Hepatocyte (in vitro differentiated cells): ENCODE data around the gene ERG. TPM values are rescaled to one million over a fixed set of nuclear protein-coding genes. Genes with fewer than 3 reads are reported as not detected.

Experiments
- DNase-seq: peaks from one replicate; pipeline ENCODE4 v3.0.0-alpha.2; 2016; ENCODE audit warnings: low spot score
- H2AFZ ChIP-seq: fragments of 200-600 bp; sonication (generic); 2 replicates; pipeline ENCODE4 v1.6.0; 2016; ENCODE audit warnings: antibody characterized with exemption, mild to moderate bottlenecking
- H3K27ac ChIP-seq: fragments of 200-600 bp; sonication (generic); 2 replicates; pipeline ENCODE4 v1.5.1; 2016; ENCODE audit warnings: mild to moderate bottlenecking
- H3K27me3 ChIP-seq: fragments of 200-600 bp; sonication (generic); 2 replicates; pipeline ENCODE4 v1.6.1; 2016
- H3K36me3 ChIP-seq: fragments of 200-600 bp; sonication (generic); replicated peaks from 2 replicates; pipeline ENCODE4 v1.5.1; 2016; ENCODE audit warnings: low read depth; ENCODE audit not compliant: insufficient read depth
- H3K4me1 ChIP-seq: fragments of 200-600 bp; sonication (generic); 2 replicates; pipeline ENCODE4 v1.5.1; 2016; ENCODE audit warnings: mild to moderate bottlenecking, moderate library complexity; ENCODE audit not compliant: insufficient read depth
- H3K4me2 ChIP-seq: fragments of 200-600 bp; sonication (generic); 2 replicates; pipeline ENCODE4 v1.6.0; 2016
- H3K4me3 ChIP-seq: fragments of 200-600 bp; sonication (generic); 2 replicates; pipeline ENCODE4 v1.5.1; 2016; ENCODE audit warnings: mild to moderate bottlenecking
- H3K79me2 ChIP-seq: fragments of 200-600 bp; sonication (generic); 2 replicates; pipeline ENCODE4 v1.6.0; 2017; ENCODE audit warnings: mild to moderate bottlenecking
- H3K9me2 ChIP-seq: fragments of 200-600 bp; sonication (generic); replicated peaks from 2 replicates; pipeline ENCODE4 v1.6.0; 2017; ENCODE audit warnings: mild to moderate bottlenecking; ENCODE audit not compliant: insufficient read depth
- H3K9me3 ChIP-seq: fragments of 200-600 bp; sonication (generic); 2 replicates; pipeline ENCODE4 v1.5.1; 2016; ENCODE audit warnings: low read depth, mild to moderate bottlenecking
- H4K20me1 ChIP-seq: fragments of 200-600 bp; sonication (generic); 2 replicates; pipeline ENCODE4 v1.6.0; 2016; ENCODE audit warnings: mild to moderate bottlenecking; ENCODE audit not compliant: insufficient read depth, poor library complexity, severe bottlenecking
- EZH2 ChIP-seq: fragments of 200-600 bp; sonication (generic); IDR thresholded peaks from 2 replicates; pipeline ENCODE4 v1.6.1; 2016; ENCODE audit warnings: antibody characterized with exemption, mild to moderate bottlenecking, borderline replicate concordance
- EZH2phosphoT487 ChIP-seq: fragments of 200-600 bp; sonication (generic); IDR thresholded peaks from one replicate; pipeline ENCODE4 v1.6.1; 2018; ENCODE audit warnings: antibody characterized with exemption, mild to moderate bottlenecking, low read depth, moderate library complexity; ENCODE audit not compliant: unreplicated experiment, severe bottlenecking
- WGBS: methylation state at CpG from one replicate; pipeline ENCODE4 v1.1.6; 2016; ENCODE audit warnings: low lambda C conversion rate; ENCODE audit errors: missing lambda C conversion rate; 5-methylcytosine and 5-hydroxymethylcytosine counted together
- polyA plus RNA-seq: library from polyadenylated mRNA; unstranded; fragments of >200 nt; fragmentation: Nextera tagmentation; extraction: Ambion mirVana; gene quantifications from 2 replicates; pipeline ENCODE4 v1.2.1, GENCODE V29; 2016
- total RNA-seq: library from RNA; depleted of rRNA; stranded (reverse); fragments of >200 nt; gene quantifications from 2 replicates; pipeline ENCODE4 v1.2.3, GENCODE V29; 2014
- TF ChIP-seq, protein P1 (sequence below): fragments of 200-600 bp; sonication (generic); IDR thresholded peaks from 2 replicates; pipeline ENCODE4 v1.5.1; 2016; ENCODE audit warnings: antibody characterized with exemption, mild to moderate bottlenecking; ENCODE audit not compliant: poor library complexity

Gene ERG
- total and polyA plus RNA-seq, 2 experiments from 2014 or later: 2.5 to 5.1 TPM

DNA sequence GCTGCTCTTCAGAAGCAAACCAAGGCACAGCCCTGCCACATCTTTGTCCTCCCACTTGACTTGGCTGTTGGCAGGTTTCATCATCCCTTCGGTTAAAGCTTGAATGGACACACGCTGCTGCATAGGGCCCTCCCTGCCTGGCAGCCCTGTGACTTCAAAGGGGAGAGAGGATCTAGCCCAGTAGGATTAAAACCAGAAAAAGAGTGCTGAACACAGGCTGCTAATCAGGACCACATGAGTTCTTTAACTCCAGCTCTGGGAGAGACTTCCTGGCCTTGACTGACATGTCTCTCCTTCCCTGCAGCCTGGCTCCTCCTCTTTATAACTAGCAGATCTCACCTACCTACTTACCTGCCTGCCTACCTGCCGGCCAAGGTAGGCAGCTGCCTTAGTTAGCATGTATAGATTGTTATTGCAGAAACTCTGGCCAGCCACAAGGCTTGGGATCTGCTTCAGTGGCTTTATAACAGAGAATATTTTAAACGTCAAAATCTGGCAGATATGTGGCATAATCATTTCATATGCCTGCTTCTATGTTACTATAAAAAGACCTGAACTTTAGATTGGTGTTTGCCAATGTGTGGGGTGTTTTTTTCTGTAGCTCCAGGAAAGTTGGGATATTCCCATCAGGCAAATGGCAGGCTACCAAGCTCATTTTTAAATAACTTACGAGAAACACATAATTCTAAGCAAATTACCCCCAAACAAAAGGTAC, 49.4 kb downstream of the ERG start:
- DNase-seq: no peak
- TF ChIP-seq, protein P1, sequence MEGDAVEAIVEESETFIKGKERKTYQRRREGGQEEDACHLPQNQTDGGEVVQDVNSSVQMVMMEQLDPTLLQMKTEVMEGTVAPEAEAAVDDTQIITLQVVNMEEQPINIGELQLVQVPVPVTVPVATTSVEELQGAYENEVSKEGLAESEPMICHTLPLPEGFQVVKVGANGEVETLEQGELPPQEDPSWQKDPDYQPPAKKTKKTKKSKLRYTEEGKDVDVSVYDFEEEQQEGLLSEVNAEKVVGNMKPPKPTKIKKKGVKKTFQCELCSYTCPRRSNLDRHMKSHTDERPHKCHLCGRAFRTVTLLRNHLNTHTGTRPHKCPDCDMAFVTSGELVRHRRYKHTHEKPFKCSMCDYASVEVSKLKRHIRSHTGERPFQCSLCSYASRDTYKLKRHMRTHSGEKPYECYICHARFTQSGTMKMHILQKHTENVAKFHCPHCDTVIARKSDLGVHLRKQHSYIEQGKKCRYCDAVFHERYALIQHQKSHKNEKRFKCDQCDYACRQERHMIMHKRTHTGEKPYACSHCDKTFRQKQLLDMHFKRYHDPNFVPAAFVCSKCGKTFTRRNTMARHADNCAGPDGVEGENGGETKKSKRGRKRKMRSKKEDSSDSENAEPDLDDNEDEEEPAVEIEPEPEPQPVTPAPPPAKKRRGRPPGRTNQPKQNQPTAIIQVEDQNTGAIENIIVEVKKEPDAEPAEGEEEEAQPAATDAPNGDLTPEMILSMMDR: no peak
- TF ChIP-seq EZH2phosphoT487 (no peak), EZH2 (no peak)
- Histone ChIP-seq H3K79me2 (no peaks in the 10 kb centered on the region), H3K9me3 (no peaks in the 10 kb centered on the region), H3K9me2 (no peaks in the 10 kb centered on the region), H3K36me3 (no peaks in the 10 kb centered on the region), H3K27ac (no peak overlapping the region), H3K4me3 (no peak overlapping the region), H4K20me1 (no peaks in the 10 kb centered on the region), H3K27me3 (no peaks in the 10 kb centered on the region), H3K4me2 (no peak overlapping the region), H2AFZ (no peak overlapping the region), H3K4me1 (no peaks in the 10 kb centered on the region)
- WGBS: 51% methylated on average over 5 of the region's 5 CpGs

DNA sequence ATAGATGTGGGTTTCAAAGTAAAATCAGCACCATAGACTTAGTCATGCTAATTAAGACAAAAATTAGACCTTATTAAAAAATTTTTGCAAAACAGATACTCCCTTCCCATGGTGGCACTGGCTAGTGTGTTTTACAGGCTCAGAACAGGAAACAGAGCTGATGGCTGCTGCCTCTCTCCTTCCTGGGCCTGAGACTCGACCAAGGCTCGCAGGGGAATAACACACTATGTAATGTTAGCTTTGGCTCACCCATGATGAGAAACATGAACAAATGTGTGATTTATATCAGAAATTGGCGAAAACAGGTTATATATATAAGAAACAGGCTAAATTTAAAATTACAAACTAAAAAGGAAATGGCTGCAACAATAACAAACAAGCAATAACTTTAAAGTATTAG, 50.7 kb downstream of the ERG start:
- TF ChIP-seq, protein P1: no peak
- TF ChIP-seq EZH2phosphoT487 (no peak), EZH2 (no peak)
- Histone ChIP-seq H3K4me1 (no peaks in the 10 kb centered on the region), H3K4me3 (no peak overlapping the region), H3K9me2 (no peaks in the 10 kb centered on the region), H3K27ac (no peak overlapping the region), H3K9me3 (no peaks in the 10 kb centered on the region), H3K27me3 (no peaks in the 10 kb centered on the region), H4K20me1 (no peaks in the 10 kb centered on the region), H3K79me2 (no peaks in the 10 kb centered on the region), H2AFZ (no peak overlapping the region), H3K4me2 (no peak overlapping the region), H3K36me3 (no peaks in the 10 kb centered on the region)
- WGBS: 66% methylated on average over 3 of the region's 3 CpGs
- no peak for DNase-seq

DNA sequence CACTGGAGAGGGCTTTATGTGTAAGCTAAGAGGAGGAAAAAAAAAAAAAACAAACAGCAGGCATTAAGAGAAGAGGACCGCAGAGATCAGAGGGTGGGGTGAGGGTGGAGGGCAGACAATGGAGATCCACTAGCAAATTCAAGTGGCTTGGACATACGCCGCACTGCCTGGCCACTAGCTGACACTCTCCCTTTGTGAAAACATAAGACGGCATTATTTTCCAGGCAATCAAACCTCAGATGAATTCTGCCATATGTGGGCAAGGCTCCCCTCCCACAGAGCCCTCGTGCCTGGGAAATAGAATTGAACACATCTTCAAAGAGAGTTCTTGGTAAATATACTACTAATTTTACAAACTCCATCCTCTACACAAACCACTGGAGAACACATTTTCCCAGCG, 53.6 kb downstream of the ERG start:
- Histone ChIP-seq H3K4me2 (no peak overlapping the region), H3K27me3 (no peaks in the 10 kb centered on the region), H2AFZ (no peak overlapping the region), H3K9me3 (no peaks in the 10 kb centered on the region), H3K9me2 (no peaks in the 10 kb centered on the region), H3K27ac (no peak overlapping the region), H3K4me3 (no peak overlapping the region), H3K36me3 (no peaks in the 10 kb centered on the region), H3K4me1 (peaks cover 3% of the 10 kb centered on the region), H3K79me2 (no peaks in the 10 kb centered on the region), H4K20me1 (no peaks in the 10 kb centered on the region)
- no peak for DNase-seq
- WGBS: 84% methylated on average over 6 of the region's 6 CpGs
- TF ChIP-seq EZH2phosphoT487 (no peak), EZH2 (no peak)
- TF ChIP-seq, protein P1: no peak
